IMR-90 (cell line): Measurements from ENCODE around the gene USP30. TPM values are rescaled to one million over a fixed set of nuclear protein-coding genes. Genes with fewer than 3 reads are reported as not detected.

Experiments used
- ATAC-seq: fragments of 200-7000 bp; cut with Tn5 transposase; 2 replicates; pipeline ENCODE4 v1.9.1; 2020; ENCODE audit warnings: low read depth, mild to moderate bottlenecking, moderate library complexity
- BruUV-seq: library from RNA; stranded (reverse); fragments of 400-500 nt; replicated peaks from 2 replicates; lab custom pipeline; 2021; lab: Mats Ljungman, UMichigan
- CTCF ChIA-PET: fragments of 300-600 bp; formaldehyde crosslinking; extraction: SDS; loops from one replicate; lab custom pipeline; 2021; ENCODE audit warnings: antibody characterized with exemption; lab: Yijun Ruan, JAX
- POLR2A ChIA-PET: fragments of 300-600 bp; sonication (Branson Sonifier 250); formaldehyde crosslinking; loops from one replicate; lab custom pipeline; 2022; ENCODE audit warnings: antibody characterized with exemption; ENCODE audit not compliant: unreplicated experiment; lab: Charles Lee
- DNase-seq: peaks from one replicate; pipeline ENCODE4 v3.0.0; 2013
- H2AFZ ChIP-seq: replicated peaks from 2 replicates; pipeline ENCODE3; 2013; ENCODE audit warnings: low read length, mild to moderate bottlenecking; ENCODE audit not compliant: poor library complexity
- H2AK5ac ChIP-seq: 2 replicates; pipeline ENCODE4 v1.6.1; 2013; ENCODE audit warnings: low read depth, low read length, inconsistent platforms
- H2AK9ac ChIP-seq: replicated peaks from 2 replicates; pipeline ENCODE3; 2013; ENCODE audit warnings: mild to moderate bottlenecking, low read depth, low read length, moderate library complexity; ENCODE audit not compliant: poor library complexity
- H2BK120ac ChIP-seq: 2 replicates; pipeline ENCODE4 v1.6.1; 2013; ENCODE audit warnings: low read depth, low read length, inconsistent platforms
- H2BK15ac ChIP-seq: 3 replicates; pipeline ENCODE4 v1.6.1; 2013; ENCODE audit warnings: low read depth, low read length, inconsistent platforms
- H2BK20ac ChIP-seq: 2 replicates; pipeline ENCODE4 v1.6.1; 2013; ENCODE audit warnings: low read depth, mild to moderate bottlenecking, inconsistent platforms, low read length, moderate library complexity
- H2BK5ac ChIP-seq: 2 replicates; pipeline ENCODE4 v1.6.1; 2013; ENCODE audit warnings: mild to moderate bottlenecking, low read depth, low read length, inconsistent platforms; ENCODE audit not compliant: poor library complexity, severe bottlenecking
- H3K14ac ChIP-seq: replicated peaks from 2 replicates; pipeline ENCODE4 v1.6.1; 2013; ENCODE audit warnings: low read depth, low read length, inconsistent platforms
- H3K18ac ChIP-seq: 2 replicates; pipeline ENCODE4 v1.6.1; 2013; ENCODE audit warnings: low read depth, low read length, control low read depth
- H3K23ac ChIP-seq: 2 replicates; pipeline ENCODE4 v1.6.1; 2013; ENCODE audit warnings: low read depth, low read length, inconsistent platforms
- H3K27ac ChIP-seq: 2 replicates; pipeline ENCODE4 v1.5.1; 2013; ENCODE audit warnings: mild to moderate bottlenecking, control low read depth, low read length; ENCODE audit not compliant: insufficient read depth
- H3K27me3 ChIP-seq: 2 replicates; pipeline ENCODE4 v1.6.1; 2013; ENCODE audit warnings: low read length; ENCODE audit not compliant: control insufficient read depth, insufficient read depth
- H3K36me3 ChIP-seq: 2 replicates; pipeline ENCODE4 v1.6.1; 2013; ENCODE audit warnings: low read length, mixed read lengths; ENCODE audit not compliant: control insufficient read depth, insufficient read depth
- H3K4ac ChIP-seq: 2 replicates; pipeline ENCODE4 v1.6.1; 2013; ENCODE audit warnings: low read depth, low read length, inconsistent platforms
- H3K4me1 ChIP-seq: 2 replicates; pipeline ENCODE4 v1.6.1; 2013; ENCODE audit warnings: low read length, mixed read lengths; ENCODE audit not compliant: control insufficient read depth, insufficient read depth
- H3K4me2 ChIP-seq: 2 replicates; pipeline ENCODE4 v1.6.1; 2013; ENCODE audit warnings: low read depth, mild to moderate bottlenecking, control low read depth, low read length, moderate library complexity
- H3K4me3 ChIP-seq: 2 replicates; pipeline ENCODE4 v1.5.1; 2013; ENCODE audit warnings: low read depth, mild to moderate bottlenecking, control low read depth, low read length, moderate library complexity; ENCODE audit not compliant: insufficient read depth
- H3K56ac ChIP-seq: 2 replicates; pipeline ENCODE4 v1.6.1; 2013; ENCODE audit warnings: low read length, inconsistent platforms; ENCODE audit not compliant: insufficient read depth; ENCODE audit errors: extremely low read depth
- H3K79me1 ChIP-seq, 2 experiments: 2 replicates each; pipeline ENCODE4 v1.6.1; 2013; ENCODE audit warnings: low read length in 2 of 2, inconsistent platforms in 1 of 2, low read depth in 1 of 2
- H3K9ac ChIP-seq: 2 replicates; pipeline ENCODE4 v1.6.1; 2013; ENCODE audit warnings: low read depth, low read length, control low read depth
- H3K9me1 ChIP-seq: 2 replicates; pipeline ENCODE4 v1.6.1; 2013; ENCODE audit warnings: low read length, inconsistent platforms; ENCODE audit not compliant: insufficient read depth
- H3K9me3 ChIP-seq: 2 replicates; pipeline ENCODE4 v1.6.1; 2013; ENCODE audit warnings: low read length; ENCODE audit not compliant: control insufficient read depth, insufficient read depth
- H4K20me1 ChIP-seq: 2 replicates; pipeline ENCODE4 v1.6.1; 2013; ENCODE audit warnings: low read length, inconsistent platforms; ENCODE audit not compliant: insufficient read depth
- H4K5ac ChIP-seq: 2 replicates; pipeline ENCODE4 v1.6.1; 2013; ENCODE audit warnings: mild to moderate bottlenecking, low read depth, low read length, control low read depth
- H4K8ac ChIP-seq, 2 experiments: 2 replicates each; pipeline ENCODE4 v1.6.1; 2013; ENCODE audit warnings: low read depth in 2 of 2, low read length in 2 of 2, control low read depth in 1 of 2, inconsistent platforms in 1 of 2
- H4K91ac ChIP-seq: 2 replicates; pipeline ENCODE4 v1.6.1; 2013; ENCODE audit warnings: low read depth, low read length, inconsistent platforms; ENCODE audit not compliant: insufficient read depth
- BHLHE40 ChIP-seq: fragments of 150-350 bp; IDR thresholded peaks from 2 replicates; pipeline ENCODE4 v1.6.1; 2016; ENCODE audit warnings: mild to moderate bottlenecking, low read depth, low read length
- CEBPB ChIP-seq: IDR thresholded peaks from 2 replicates; pipeline ENCODE4 v1.6.1; 2012; ENCODE audit warnings: low read depth, low read length, improper control_type of control experiment
- CHD1 ChIP-seq: IDR thresholded peaks from 2 replicates; pipeline ENCODE4 v1.6.1; 2012; ENCODE audit warnings: low read depth, low read length, improper control_type of control experiment
- FOS ChIP-seq: fragments of 150-350 bp; IDR thresholded peaks from 2 replicates; pipeline ENCODE4 v1.6.1; 2016; ENCODE audit warnings: low read depth, low read length
- MAFK ChIP-seq: IDR thresholded peaks from 2 replicates; pipeline ENCODE4 v1.6.1; 2012; ENCODE audit warnings: low read depth, low read length, improper control_type of control experiment
- MAZ ChIP-seq: IDR thresholded peaks from 2 replicates; pipeline ENCODE4 v1.6.1; 2012; ENCODE audit warnings: low read depth, mild to moderate bottlenecking, low read length, improper control_type of control experiment, moderate library complexity, borderline replicate concordance
- MXI1 ChIP-seq: IDR thresholded peaks from 2 replicates; pipeline ENCODE4 v1.6.1; 2012; ENCODE audit warnings: low read depth, mild to moderate bottlenecking, low read length, moderate library complexity, borderline replicate concordance
- NFE2L2 ChIP-seq: fragments of 150-350 bp; IDR thresholded peaks from 2 replicates; pipeline ENCODE4 v1.6.1; 2016; ENCODE audit warnings: low read depth, mild to moderate bottlenecking, low read length
- POLR2A ChIP-seq: IDR thresholded peaks from 2 replicates; pipeline ENCODE4 v1.6.1; 2012; ENCODE audit warnings: mild to moderate bottlenecking, low read depth, low read length
- RAD21 ChIP-seq: IDR thresholded peaks from 2 replicates; pipeline ENCODE4 v1.6.1; 2012; ENCODE audit warnings: low read length, improper control_type of control experiment
- RCOR1 ChIP-seq: IDR thresholded peaks from 2 replicates; pipeline ENCODE4 v1.6.1; 2012; ENCODE audit warnings: mild to moderate bottlenecking, low read length, improper control_type of control experiment; ENCODE audit not compliant: insufficient replicate concordance
- RFX5 ChIP-seq: IDR thresholded peaks from 2 replicates; pipeline ENCODE4 v1.8.0; 2012; ENCODE audit warnings: low read depth, mild to moderate bottlenecking, low read length, moderate library complexity
- SMC3 ChIP-seq: fragments of 150-350 bp; IDR thresholded peaks from 2 replicates; pipeline ENCODE4 v1.6.1; 2016; ENCODE audit warnings: low read depth, mild to moderate bottlenecking, antibody characterized with exemption, low read length, moderate library complexity
- USF2 ChIP-seq: fragments of 150-350 bp; IDR thresholded peaks from 2 replicates; pipeline ENCODE4 v1.6.1; 2017; ENCODE audit warnings: mild to moderate bottlenecking, antibody characterized with exemption, low read length, low read depth
- WGBS, 2 experiments: methylation state at CpG; one replicate each; pipeline versions ENCODE4 v1.1.5 to v1.1.7; 2013; ENCODE audit warnings: missing lambda C conversion rate in 2 of 2; ENCODE audit not compliant: insufficient read length in 1 of 2; ENCODE audit errors: extremely low coverage in 2 of 2; 5-methylcytosine and 5-hydroxymethylcytosine counted together
- dilution Hi-C: fragments of 300-500 bp; cut with HindIII; formaldehyde crosslinking; loops from one replicate; pipeline ENCODE4 v1.14.3; 2018; ENCODE audit warnings: low sequenced_read_pairs; ENCODE audit not compliant: unreplicated experiment
- in situ Hi-C: fragments of 300-500 bp; cut with MboI; formaldehyde crosslinking; loops from 3 replicates; pipeline ENCODE4 v1.14.3; 2019; ENCODE audit warnings: low sequenced_read_pairs, inconsistent platforms, mixed read lengths
- intact Hi-C: fragments of 100-400 bp; cut with micrococcal nuclease; formaldehyde crosslinking; loops from 2 replicates; pipeline ENCODE4 v1.10.0; 2022
- polyA plus RNA-seq, 3 experiments: library from polyadenylated mRNA; depleted of rRNA; stranded (reverse); fragments of >200 nt; gene quantifications; 2 replicates each; pipeline ENCODE4 v1.2.3, GENCODE V29; 2012; ENCODE audit warnings: low replicate concordance in 1 of 3
- total RNA-seq: library from RNA; depleted of rRNA; stranded (reverse); fragments of >200 nt; gene quantifications from 2 replicates; pipeline ENCODE4 v1.2.3, GENCODE V29; 2012
- TF ChIP-seq, protein P1 (sequence below): fragments of 150-350 bp; IDR thresholded peaks from 2 replicates; pipeline ENCODE4 v1.6.1; 2016; ENCODE audit warnings: low read depth, mild to moderate bottlenecking, low read length, moderate library complexity, borderline replicate concordance
- TF ChIP-seq, protein P2 (sequence below): conservative IDR thresholded peaks from 2 replicates; pipeline ENCODE4 v1.5.1; 2012; ENCODE audit warnings: mild to moderate bottlenecking, low read depth, low read length, improper control_type of control experiment

The USP30 gene
- total and polyA plus RNA-seq, 2 of the 4 experiments (the other 2 are of a cell fraction): 10.4 to 11.2 TPM

GRCh38 chr12:109020146-109020795 is 32.1 kb upstream of the USP30 start:
- Histone ChIP-seq H3K18ac (no peak overlapping the region), H4K91ac (no peak overlapping the region), H2BK15ac (no peak overlapping the region), H3K4me1 (no peaks in the 10 kb centered on the region), H2BK20ac (no peak overlapping the region), H3K36me3 (no peaks in the 10 kb centered on the region), H3K14ac (no peak overlapping the region), H3K79me1 (no peaks in the 10 kb centered on the region), H3K4ac (no peak overlapping the region), H3K4me2 (no peak overlapping the region), H3K56ac (no peak overlapping the region), H3K9me3 (no peaks in the 10 kb centered on the region), H4K5ac (no peak overlapping the region), H3K9me1 (no peaks in the 10 kb centered on the region), H2BK120ac (no peak overlapping the region), H4K20me1 (no peaks in the 10 kb centered on the region), H3K4me3 (no peak overlapping the region), H3K9ac (no peak overlapping the region), H2BK5ac (no peak overlapping the region), H2AK5ac (no peak overlapping the region), H3K27ac (no peak overlapping the region), H3K23ac (no peak overlapping the region), H2AK9ac (no peak overlapping the region), H4K8ac (no peak overlapping the region), H2AFZ (no peak overlapping the region), H3K27me3 (no peaks in the 10 kb centered on the region)
- 65% methylated on average over 4 of the region's 7 CpGs; no CpG with 5 or more reads in 1 of the 2 experiments for WGBS, 2 experiments
- ATAC-seq: no peak
- ChIA-PET CTCF (interaction anchor here (0.8 kb wide), 1 partner anchor 11 kb away, joined by 4 read pairs; no protein-coding TSS in a partner anchor), POLR2A (no interaction called here)
- in situ Hi-C loops (no loop called here), intact Hi-C loops (loop anchor here (2.0 kb wide), 1 partner anchor 33 kb away; the partner anchor contains the start of gene USP30), dilution Hi-C loops (no loop called here)
- no peak for TF ChIP-seq NFE2L2
- no peak for TF ChIP-seq BHLHE40
- TF ChIP-seq CHD1: no peak
- TF ChIP-seq, protein P1, sequence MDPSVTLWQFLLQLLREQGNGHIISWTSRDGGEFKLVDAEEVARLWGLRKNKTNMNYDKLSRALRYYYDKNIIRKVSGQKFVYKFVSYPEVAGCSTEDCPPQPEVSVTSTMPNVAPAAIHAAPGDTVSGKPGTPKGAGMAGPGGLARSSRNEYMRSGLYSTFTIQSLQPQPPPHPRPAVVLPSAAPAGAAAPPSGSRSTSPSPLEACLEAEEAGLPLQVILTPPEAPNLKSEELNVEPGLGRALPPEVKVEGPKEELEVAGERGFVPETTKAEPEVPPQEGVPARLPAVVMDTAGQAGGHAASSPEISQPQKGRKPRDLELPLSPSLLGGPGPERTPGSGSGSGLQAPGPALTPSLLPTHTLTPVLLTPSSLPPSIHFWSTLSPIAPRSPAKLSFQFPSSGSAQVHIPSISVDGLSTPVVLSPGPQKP: no peak
- no peak for TF ChIP-seq MXI1
- no peak for TF ChIP-seq RFX5
- no peak for TF ChIP-seq MAFK
- no peak for TF ChIP-seq POLR2A
- TF ChIP-seq CEBPB: no peak
- TF ChIP-seq MAZ: no peak
- no peak for TF ChIP-seq RCOR1
- no peak for TF ChIP-seq SMC3
- TF ChIP-seq FOS: no peak
- no peak for TF ChIP-seq RAD21
- TF ChIP-seq, protein P2, sequence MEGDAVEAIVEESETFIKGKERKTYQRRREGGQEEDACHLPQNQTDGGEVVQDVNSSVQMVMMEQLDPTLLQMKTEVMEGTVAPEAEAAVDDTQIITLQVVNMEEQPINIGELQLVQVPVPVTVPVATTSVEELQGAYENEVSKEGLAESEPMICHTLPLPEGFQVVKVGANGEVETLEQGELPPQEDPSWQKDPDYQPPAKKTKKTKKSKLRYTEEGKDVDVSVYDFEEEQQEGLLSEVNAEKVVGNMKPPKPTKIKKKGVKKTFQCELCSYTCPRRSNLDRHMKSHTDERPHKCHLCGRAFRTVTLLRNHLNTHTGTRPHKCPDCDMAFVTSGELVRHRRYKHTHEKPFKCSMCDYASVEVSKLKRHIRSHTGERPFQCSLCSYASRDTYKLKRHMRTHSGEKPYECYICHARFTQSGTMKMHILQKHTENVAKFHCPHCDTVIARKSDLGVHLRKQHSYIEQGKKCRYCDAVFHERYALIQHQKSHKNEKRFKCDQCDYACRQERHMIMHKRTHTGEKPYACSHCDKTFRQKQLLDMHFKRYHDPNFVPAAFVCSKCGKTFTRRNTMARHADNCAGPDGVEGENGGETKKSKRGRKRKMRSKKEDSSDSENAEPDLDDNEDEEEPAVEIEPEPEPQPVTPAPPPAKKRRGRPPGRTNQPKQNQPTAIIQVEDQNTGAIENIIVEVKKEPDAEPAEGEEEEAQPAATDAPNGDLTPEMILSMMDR: no peak
- no peak for TF ChIP-seq USF2
- no TSS peak for BruUV-seq
- DNase-seq: no peak
